ENCODE measurements around the gene COG7.

DNA sequence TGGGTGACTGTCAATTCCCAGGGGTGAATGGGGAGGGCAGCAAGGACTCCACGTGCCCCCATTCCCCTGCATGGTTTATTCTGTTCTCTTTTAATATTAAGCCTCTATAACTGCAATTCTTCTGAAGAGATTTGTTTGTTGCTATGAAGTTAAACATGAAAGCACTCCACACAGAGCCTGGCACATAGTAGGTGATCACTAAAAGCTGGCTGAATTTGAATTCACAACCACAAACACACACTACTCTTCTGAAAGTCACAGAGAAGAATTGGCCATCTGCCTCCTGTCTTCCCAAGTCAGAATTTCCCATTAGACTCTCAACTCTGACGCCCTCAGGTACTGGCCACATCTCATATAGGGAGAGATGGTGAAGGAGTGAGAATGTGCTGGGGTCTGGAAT is 55.5 kb downstream of the COG7 start:
- TF ChIP-seq, protein P1, sequence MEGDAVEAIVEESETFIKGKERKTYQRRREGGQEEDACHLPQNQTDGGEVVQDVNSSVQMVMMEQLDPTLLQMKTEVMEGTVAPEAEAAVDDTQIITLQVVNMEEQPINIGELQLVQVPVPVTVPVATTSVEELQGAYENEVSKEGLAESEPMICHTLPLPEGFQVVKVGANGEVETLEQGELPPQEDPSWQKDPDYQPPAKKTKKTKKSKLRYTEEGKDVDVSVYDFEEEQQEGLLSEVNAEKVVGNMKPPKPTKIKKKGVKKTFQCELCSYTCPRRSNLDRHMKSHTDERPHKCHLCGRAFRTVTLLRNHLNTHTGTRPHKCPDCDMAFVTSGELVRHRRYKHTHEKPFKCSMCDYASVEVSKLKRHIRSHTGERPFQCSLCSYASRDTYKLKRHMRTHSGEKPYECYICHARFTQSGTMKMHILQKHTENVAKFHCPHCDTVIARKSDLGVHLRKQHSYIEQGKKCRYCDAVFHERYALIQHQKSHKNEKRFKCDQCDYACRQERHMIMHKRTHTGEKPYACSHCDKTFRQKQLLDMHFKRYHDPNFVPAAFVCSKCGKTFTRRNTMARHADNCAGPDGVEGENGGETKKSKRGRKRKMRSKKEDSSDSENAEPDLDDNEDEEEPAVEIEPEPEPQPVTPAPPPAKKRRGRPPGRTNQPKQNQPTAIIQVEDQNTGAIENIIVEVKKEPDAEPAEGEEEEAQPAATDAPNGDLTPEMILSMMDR (IDR thresholded peaks at IDR 0.05; ENCODE audit: low read length): no peak
- TF ChIP-seq EZH2 (optimal IDR thresholded peaks at IDR 0.05; ENCODE audit: low read depth, low read length) (no peak), EZH2phosphoT487 (IDR thresholded peaks at IDR 0.05; ENCODE audit: low read length) (no peak)
